HG03095 (cell line): ENCODE data around the gene ZNF813.
"Not testable (repeated sequence)": the region's sequence is repeated elsewhere in the genome, so short reads cannot be mapped to it uniquely, and the experiment has no call there.

Source experiments
- ATAC-seq: cut with Tn5 transposase; IDR thresholded peaks from one replicate; pipeline ENCODE4 v1.9.1; 2021; ENCODE audit warnings: moderate library complexity; ENCODE audit not compliant: unreplicated experiment

ZNF813 gene

DNA sequence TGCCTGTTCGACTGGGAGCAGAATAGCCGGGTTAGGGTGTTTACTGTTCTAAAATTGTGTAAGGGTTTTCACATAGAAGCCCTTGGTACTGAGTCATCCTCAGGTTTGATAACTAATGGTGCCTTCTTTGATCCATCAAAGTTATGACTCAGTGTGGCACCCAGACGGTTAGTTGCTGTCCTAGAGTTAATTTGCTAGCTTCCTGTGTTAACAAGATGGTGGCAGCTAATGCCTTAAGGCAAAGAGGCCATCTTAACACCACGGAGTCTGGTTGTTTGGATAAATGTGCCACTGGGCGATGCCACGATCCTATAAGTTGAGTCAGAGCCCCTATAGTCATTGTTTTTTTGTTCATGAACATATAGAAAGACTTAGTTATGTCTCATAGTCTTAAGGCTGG, 7.9 kb downstream of the ZNF813 start:
- not testable (repeated sequence) for ATAC-seq

DNA sequence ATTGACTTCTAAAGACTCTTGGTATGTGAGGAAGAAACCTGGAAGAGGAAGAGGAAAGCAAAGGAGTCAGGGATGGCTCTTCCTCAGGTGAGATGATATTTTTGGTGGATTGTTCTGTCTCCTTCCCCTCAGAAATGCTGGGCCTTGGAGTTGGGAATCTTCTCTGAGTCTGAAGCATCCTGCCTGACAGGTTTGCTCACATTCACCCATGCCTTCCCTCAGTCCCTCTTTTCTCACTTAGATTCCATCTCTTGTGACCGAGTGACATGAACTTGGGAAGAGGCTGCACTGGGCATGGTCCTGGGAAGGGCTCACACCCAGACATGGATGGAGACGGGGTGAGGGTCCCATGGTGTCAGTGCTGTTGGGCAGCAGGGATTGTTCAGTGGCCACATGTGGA, 16.2 kb downstream of the ZNF813 start:
- not testable (repeated sequence) for ATAC-seq

DNA sequence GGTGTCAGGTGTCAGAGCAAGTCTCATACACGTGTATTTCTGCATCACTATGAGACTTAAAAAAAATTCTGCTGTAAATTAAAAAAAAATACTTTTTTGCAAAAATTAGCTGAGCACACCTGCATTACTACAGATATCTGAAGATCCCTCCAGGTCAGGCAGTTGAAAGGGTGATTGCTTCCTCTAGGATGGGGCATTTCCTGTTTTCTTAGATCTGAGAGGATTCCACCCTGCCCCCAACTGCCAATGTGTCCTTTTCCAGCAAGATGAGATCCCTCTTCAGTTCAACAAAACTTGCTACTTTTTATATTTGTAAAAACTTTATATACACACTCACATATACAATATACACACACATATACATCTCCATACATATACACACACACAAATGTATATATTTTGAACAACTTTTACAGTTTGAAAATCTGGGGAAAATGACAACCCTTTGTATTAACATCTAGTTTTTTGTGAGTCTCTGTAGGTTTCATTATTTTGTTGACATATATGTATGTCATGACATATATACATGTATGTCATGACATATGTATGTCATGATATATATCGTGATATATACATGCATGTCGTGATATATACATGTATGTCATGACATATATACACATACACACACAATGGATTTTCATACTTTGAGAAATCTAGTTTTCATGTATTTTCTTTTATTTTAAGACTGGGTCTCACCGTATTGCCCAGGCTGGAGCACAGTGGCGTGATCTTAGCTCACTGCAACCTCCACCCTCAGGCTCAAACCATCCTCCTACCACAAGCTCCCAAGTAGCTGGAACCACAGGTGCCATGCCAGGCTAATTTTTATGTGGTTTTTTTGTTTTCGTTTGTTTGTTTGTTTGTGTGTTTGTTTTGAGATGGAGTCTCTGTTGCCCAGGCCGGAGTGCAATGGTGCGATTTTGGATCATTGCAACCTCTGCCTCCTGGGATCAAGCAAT, 17.8 kb downstream of the ZNF813 start:
- no peak for ATAC-seq

DNA sequence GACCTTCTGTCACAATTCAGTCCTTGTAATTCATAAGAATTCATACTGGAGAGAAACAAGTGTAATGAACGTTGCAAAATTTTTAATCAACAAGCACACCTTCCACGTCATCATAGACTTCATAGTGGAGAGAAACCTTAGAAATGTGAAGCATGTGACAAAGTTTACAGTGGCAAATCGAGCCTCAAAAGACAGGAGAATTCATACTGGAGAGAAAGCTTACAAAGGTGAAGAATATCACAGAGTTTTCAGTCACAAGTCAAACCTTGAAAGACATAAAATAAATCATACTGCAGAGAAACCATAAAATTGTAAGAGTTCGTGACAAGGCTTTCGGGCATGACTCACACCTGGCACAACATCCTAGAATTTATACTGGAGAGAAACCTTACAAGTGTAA, 24.6 kb downstream of the ZNF813 start:
- no peak for ATAC-seq

DNA sequence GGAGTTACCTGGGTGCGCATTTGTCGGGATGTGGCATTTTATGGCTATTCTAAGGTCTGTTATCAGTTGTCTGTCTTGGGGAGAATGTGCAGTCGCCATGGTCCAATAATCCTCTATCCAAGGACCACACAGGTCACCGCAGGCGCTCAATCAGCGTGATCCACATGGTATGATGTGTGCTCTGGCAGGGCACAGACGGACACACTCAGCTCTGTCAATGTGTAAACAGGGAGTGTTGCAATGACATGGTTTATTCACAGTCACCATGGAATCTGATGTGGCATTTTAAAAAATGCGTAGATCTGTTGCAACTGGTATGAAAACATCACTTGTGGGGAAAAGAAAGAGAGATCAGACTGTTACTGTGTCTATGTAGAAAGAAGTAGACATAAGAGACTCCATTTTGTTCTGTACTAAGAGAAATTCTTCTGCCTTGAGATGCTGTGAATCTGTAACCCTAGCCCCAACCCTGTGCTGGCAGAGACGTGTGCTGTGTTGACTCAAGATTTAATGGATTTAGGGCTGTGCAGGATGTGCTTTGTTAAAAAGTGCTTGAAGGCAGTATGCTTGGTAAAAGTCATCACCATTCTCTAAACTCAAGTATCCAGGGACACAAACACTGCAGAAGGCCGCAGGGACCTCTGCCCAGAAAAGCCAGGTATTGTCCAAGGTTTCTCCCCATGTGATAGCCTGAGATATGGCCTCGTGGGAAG, 29.9 kb downstream of the ZNF813 start:
- ATAC-seq, result not testable (repeated sequence)

DNA sequence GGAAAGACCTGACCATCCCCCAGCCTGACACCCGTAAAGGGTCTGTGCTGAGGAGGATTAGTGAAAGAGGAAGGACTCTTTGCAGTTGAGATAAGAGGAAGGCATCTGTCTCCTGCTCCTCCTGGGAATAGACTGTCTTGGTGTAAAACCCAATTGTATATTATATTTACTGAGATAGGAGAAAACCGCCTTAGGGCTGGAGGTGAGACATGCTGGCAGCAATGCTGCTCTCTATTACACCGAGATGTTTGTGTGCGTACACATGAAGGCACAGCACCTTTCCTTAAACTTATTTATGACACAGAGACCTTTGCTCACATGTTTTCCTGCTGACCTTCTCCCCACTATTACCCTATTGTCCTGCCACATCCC, 30.5 kb downstream of the ZNF813 start:
- not testable (repeated sequence) for ATAC-seq

DNA sequence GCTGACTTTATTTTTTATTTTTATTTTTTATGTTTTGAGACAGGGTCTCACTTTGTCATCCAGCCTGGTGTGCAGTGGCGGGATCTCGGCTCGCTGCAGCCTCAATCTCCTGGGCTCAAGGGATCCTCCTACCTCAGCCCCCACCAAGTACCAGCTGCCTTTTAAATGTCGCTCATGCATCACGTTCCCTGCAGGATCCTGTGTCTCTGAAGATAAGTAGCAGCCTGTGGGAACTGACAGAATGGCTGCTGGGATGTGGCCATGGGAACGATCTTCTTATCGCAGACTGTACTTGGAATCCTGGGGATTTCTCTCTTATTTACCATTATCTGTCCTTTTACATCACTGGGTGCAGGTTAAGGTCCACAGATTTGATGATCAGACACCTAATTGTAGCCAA, 35.6 kb downstream of the ZNF813 start:
- not testable (repeated sequence) for ATAC-seq

DNA sequence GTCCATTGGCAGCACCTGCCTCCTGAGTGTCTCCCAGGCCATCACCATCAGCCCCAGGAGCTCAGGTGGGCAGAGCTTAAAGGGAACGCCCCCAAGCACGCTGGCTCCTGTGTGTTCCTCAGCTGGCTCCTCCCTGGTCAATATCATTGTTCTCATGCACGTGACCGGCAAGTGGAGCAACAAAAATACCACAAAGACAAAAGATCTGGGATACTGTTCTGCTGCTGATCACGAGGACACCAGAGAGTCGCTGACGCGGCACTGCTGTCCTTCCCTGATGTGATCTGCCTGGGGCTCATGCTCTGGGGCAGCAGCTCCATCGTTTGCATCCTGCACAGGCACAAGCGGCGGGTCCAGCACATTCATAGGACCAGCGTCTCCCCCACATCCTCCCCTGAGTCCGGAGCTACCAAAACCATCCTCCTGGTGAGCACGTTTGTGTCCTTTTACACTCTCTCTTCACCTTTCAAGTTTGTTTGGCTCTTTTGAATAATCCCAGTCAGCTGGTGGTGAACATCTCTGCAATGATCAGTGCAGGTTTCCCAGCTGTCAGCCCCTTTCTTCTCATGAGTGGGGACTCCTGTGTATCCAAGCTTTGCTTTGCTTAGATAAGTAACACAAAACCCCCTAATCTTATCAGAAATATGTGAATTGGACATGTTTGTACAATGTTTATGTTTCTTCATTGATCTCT, 36.3 kb downstream of the ZNF813 start:
- ATAC-seq, result not testable (repeated sequence)

DNA sequence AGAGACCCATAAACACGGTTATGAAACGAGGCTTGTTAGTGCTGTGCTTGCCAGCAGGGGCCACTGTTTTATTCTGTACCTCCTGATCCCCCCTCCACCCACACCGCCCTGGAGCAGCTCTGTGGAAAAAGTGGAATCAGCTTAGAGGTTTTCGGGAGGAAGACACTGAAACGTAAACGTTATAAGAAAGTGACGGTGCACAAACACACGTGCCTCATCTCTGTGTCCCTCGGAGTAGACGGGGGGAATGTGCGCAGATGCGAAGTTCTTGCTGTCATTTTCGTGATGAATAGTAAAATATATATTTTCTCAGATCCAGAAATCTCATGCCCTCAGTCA, 36.8 kb downstream of the ZNF813 start:
- not testable (repeated sequence) for ATAC-seq

DNA sequence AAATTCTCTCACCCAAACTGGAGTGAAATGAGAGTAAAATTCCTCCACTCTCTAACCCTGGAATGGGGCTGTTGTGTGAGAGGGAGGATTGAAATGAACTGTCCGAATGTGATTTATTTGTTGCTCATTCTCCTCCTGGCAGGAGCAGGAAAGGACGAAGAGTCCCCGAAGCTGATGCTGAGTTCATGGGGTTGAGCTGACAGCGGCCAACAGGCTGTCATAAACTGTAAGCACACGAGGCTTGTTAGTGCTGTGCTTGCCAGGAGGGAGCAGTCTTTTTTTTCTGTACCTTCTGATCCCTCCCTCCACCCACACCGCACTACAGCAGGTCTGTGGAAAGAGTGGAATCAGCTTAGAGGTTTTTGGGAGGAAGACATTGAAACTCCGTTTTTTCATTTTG, 37.4 kb downstream of the ZNF813 start:
- ATAC-seq, result no peak

DNA sequence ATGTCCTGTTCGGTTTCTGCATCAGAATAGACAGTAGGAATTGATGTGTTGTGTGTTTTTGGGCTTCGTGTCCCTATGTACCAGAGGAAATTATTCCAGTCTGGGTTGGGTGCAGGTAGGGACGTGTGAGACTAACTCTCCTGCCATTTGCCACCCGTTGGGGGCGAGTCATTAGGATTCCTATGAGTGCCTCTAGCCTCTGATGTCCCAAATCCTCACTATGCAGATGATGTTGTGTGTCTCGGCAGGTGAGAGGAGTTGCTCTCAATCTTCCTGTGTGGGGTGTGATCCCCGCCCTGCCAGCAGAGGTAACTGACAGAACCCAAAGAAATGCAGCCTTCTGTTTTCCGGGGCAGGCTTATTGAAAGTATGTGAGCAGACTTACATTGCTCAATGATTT, 39.2 kb downstream of the ZNF813 start:
- ATAC-seq, result no peak

DNA sequence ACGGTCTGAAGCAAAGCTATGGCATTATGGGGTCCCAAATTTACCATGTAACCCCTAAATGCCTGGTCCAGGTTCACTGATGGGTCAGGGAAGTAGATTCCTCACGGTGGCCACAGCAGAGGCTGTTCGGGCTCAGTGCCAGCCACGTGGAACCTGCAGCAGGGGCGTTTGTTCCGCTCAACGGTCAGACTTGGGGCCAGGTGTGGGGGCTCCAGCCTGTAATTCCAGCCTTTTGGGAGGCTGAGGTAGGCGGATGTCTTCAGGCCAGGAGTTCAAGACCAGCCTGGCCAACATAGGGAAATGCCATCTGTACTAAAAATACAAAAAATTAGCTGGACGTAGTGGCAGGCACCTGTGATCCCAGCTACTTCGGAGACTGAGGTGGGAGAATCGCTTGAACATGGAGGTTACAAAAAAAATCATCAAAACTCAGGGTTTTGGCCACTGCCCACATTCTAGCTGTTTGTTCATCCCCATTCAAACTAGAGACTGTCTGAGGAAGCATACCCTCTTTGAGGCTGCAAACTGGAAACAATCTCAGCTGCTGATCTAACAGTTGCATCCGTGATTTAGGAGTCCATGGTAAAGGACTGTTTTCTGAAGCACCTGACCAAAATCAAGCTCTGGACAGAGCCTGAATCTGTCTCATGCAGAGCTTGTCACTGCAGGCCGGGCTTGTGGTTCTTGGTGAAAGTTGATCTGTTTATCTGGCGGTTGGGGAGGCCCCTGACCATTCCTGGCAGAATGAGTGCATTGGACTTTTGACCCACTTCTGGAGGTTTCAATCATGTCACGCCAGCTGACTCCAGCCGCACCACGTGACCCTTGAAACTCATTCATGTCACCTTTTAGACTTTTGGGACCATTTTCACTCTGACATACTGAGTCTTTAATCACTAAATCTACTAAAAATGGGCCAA, 40.2 kb downstream of the ZNF813 start:
- no peak for ATAC-seq

DNA sequence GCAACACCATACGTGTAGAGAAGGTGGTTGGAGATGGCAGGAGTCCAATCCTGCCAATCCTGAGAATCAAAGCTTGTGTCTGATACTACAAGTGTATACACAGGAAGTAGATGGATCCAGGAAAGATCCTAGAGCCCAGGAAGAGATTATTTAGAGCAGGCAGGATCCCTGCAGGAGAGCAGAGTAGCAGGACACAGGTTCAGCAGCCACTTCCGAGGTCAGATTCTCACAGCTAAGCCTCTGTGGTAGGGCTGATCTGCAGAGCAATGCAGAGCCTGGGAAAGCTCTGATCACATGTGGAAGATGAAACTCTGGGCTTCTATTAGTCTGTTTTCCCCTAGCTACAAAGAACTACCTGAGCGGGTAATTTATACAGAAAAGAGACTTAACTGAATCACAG, 41.9 kb downstream of the ZNF813 start:
- ATAC-seq, result no peak

DNA sequence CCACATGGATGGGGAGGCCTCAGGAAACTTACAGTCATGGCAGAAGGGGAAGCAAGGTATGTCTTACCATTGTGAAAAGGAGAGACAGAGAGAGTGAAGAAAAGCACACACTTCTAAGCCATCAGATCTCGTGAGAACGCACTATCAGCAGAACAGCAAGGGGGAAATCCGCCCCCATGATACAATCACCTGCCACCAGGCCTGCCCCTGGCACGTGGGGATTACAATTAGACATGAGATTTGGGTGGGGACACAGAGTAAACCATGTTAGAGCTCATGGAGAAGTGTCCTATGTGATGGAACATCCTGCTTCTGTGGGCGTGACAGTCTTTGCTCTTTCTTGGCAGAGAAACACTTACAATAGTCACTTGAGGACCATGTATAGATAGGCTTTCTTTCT, 42.3 kb downstream of the ZNF813 start:
- no peak for ATAC-seq

DNA sequence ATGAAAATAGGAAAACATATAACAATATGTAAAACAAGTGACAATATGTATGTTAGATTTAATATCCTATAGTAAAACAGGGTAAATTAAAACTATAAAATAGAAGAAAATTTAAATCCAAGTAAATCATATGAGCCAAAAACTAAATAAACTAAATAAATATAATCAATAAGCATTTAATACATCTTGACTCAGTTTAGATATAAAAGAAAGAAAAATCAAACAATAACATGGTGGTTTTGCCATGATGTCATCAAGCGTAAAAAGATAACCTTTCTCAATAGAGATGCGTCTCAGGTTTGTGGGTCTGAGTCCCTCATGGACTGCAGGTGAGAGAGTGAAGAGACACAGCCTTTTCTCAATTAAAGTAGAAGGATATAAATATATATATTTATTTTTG, 43.8 kb downstream of the ZNF813 start:
- ATAC-seq, result no peak

DNA sequence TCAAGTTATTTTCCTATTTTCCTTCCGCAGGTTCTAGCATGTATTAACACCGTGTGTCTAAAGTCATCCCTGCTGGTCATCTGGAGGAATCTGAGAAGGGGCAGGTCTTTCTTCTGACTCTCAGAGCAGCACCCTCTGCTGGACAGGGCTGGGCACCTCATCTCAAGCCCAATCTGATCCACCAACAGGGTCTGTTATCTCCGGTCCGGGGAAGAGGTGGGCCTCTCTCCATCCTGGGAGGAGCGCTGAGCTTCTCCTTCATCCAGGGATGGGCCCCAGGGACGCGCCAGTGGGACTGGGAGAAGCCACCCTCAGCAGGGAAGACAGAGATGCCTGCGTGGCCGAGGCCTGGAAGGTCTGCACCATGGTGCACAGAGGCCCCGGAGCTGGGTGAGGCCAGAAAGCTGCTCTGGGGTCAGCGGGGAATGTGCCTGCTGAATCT, 44.4 kb downstream of the ZNF813 start:
- ATAC-seq, result no peak

DNA sequence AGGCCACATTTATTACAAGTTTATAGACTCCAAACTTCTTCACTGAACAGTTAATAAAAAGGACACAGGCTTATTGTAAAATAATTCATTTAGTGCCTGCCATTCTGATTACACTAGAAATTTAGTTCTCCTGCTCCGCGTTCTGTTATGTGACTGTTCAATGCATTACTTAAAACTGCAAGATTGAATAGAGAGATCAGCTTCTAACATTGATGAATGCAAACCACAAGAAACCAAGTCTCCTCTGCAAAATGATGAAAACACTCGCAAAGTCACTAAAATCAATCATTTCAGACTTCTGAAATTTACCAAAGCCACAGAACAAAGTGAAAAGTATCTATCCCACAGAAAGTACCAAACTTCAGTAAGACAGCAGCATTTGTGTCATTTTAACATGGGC, 47.5 kb downstream of the ZNF813 start:
- ATAC-seq, result not testable (repeated sequence)

DNA sequence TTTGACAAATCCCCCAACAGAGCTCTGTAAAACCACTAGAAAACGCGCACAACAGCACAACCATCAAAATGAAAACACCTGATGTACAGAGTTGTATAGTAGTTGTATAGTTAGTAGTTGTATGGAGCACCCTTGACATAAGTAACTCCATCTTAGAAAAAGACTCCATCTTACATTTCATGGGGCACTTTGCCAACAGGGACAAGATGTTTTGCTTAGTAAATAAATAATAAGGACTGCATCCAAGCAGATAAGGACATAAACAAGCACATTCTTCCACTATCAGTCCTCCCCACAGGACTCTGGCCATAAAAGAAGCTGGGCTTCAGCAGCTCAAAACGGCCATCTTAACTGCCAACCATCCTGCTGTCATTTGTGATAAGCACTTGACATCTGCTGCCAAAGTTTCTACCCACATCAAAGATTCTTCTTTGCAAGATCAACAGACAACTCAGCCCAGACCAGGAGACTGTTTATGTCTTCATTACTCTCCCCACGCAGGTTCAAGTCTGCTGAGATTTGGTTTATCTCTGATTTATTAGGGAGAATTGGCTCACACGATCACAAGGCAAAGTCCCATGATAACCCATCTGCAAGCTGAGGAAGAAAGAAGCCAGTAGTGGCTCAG, 49.7 kb downstream of the ZNF813 start:
- ATAC-seq, result no peak

DNA sequence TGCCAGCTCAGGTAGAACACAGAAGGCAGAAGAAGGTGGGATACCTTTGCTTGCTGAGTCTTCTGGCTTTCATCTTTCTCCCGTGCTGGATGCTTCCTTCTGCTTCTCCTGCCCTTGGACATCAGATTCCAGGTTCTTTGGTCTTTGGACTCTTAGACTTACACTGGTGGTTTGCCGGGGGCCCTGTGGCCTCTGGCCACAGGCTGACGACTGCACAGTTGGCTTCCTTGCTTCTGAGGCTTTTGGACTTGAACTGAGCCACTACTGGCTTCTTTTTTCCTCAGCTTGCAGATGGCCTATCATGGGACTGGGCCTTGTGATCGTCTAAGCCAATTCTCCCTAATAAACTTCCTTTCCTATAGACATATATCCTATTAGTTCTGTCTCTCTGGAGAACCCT, 50.6 kb downstream of the ZNF813 start:
- no peak for ATAC-seq

DNA sequence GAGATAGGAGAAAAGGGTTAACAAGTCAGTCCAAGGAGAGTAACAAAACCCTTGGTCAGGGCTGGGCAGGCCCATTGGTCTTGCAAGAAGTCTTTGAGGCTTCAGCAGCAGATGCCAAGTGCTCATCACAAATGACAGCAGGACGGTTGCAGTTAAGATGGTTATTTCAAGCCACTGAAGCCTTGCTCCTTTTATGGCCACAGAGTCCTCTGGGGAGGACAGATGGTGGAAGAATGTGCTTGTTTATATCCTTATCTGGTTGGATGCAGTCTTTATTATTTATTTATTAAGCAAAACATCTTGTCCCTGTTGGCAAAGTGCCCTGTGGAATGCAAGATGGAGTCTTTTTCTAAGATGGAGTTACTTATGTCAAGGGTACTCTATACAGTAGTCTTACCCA, 51.2 kb downstream of the ZNF813 start:
- ATAC-seq, result no peak
